ENCODE results near the gene TCEA3. TPM values are rescaled to one million over a fixed set of nuclear protein-coding genes. Genes with fewer than 3 reads are reported as not detected.

Gene TCEA3
- total and polyA plus RNA-seq, 2 donors (not counting 3 experiments of a cell fraction or from before 2014, with no cell fraction given) = 1.5 to 3.7 TPM

- H3K9ac ChIP-seq (replicated peaks; ENCODE audit: extremely low read depth, insufficient read depth, low read length) = no peak overlapping the region
- FAIRE-seq = no peak
- H3K36me3 ChIP-seq (ENCODE audit: control insufficient read depth in 2 of 2, extremely low read depth in 1 of 2, insufficient read depth in 2 of 2, low read length in 2 of 2) = peaks cover 0 to 3% of the 10 kb centered on the region in 2 experiments
- no peaks in the 10 kb centered on the region for H4K20me1 ChIP-seq (replicated peaks; ENCODE audit: control insufficient read depth, extremely low read depth, insufficient read depth, low read length)
- POLR2A ChIA-PET = no interaction called here
- H3K9me1 ChIP-seq (replicated peaks; ENCODE audit: control insufficient read depth, extremely low read depth, insufficient read depth, low read length) = no peaks in the 10 kb centered on the region
- TF ChIP-seq GATA2 (IDR thresholded peaks at IDR 0.05; ENCODE audit: insufficient read depth, insufficient read length, low read depth, low read length) (no peak), JUN (IDR thresholded peaks at IDR 0.05; ENCODE audit: borderline replicate concordance, insufficient read depth, insufficient read length, low read depth) (no peak), POLR2AphosphoS5 (IDR thresholded peaks at IDR 0.05; ENCODE audit: insufficient read depth, low read depth, low read length) (no peak), POLR2A (IDR thresholded peaks at IDR 0.05; ENCODE audit: low read depth, low read length) (no peak), MYC (IDR thresholded peaks at IDR 0.05; ENCODE audit: low read depth, low read length) (no peak), MAX (IDR thresholded peaks at IDR 0.05; ENCODE audit: insufficient read depth, insufficient read length) (no peak), FOS (IDR thresholded peaks at IDR 0.05; ENCODE audit: borderline replicate concordance, insufficient read depth, low read length) (no peak), EZH2 (IDR thresholded peaks at IDR 0.05; ENCODE audit: borderline replicate concordance, low read depth, low read length, severe bottlenecking) (no peak)
- TF ChIP-seq, protein P1, sequence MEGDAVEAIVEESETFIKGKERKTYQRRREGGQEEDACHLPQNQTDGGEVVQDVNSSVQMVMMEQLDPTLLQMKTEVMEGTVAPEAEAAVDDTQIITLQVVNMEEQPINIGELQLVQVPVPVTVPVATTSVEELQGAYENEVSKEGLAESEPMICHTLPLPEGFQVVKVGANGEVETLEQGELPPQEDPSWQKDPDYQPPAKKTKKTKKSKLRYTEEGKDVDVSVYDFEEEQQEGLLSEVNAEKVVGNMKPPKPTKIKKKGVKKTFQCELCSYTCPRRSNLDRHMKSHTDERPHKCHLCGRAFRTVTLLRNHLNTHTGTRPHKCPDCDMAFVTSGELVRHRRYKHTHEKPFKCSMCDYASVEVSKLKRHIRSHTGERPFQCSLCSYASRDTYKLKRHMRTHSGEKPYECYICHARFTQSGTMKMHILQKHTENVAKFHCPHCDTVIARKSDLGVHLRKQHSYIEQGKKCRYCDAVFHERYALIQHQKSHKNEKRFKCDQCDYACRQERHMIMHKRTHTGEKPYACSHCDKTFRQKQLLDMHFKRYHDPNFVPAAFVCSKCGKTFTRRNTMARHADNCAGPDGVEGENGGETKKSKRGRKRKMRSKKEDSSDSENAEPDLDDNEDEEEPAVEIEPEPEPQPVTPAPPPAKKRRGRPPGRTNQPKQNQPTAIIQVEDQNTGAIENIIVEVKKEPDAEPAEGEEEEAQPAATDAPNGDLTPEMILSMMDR (IDR thresholded peaks at IDR 0.05; ENCODE audit: extremely low read depth in 1 of 2, insufficient read depth in 1 of 2, low read depth in 1 of 2, low read length in 2 of 2) = no peak
- dilution Hi-C loops (cut with MboI; ENCODE audit: extremely low pct_ligation_motif_present, low sequenced_read_pairs) (no loop called here), intact Hi-C loops (cut with micrococcal nuclease) (no loop called here)
- no peak overlapping the region for H2AFZ ChIP-seq (ENCODE audit: low read depth, low read length)
- no peak for DNase-seq (ENCODE audit: low read depth, low spot score)
- no peaks in the 10 kb centered on the region for H3K79me2 ChIP-seq (ENCODE audit: control insufficient read depth, insufficient read depth, low read length)
- no TSS peak for BruUV-seq (replicated peaks)
- H3K4me2 ChIP-seq (ENCODE audit: insufficient read depth, low read length) = no peak overlapping the region
- no peaks in the 10 kb centered on the region for H3K9me3 ChIP-seq (replicated peaks; ENCODE audit: control insufficient read depth, insufficient read depth, low read length)
- no peak overlapping the region for H3K27ac ChIP-seq (ENCODE audit: insufficient read depth, low read depth, low read length)
- peaks cover 12% of the 10 kb centered on the region for H3K4me1 ChIP-seq (ENCODE audit: control insufficient read depth, extremely low read depth, insufficient read depth, low read length)
- no peak overlapping the region for H3K4me3 ChIP-seq (replicated peaks in 1 of 3; ENCODE audit: insufficient read depth in 1 of 3, low read depth in 1 of 3, low read length in 3 of 3)
- peaks cover 0 to 10% of the 10 kb centered on the region in 2 experiments for H3K27me3 ChIP-seq (ENCODE audit: control insufficient read depth in 2 of 2, insufficient read depth in 2 of 2, low read length in 2 of 2)
- CTCF ChIA-PET = interaction anchor here (0.9 to 1.4 kb wide), 2 partner anchors 15 to 70 kb away, joined by 3 to 4 read pairs; no protein-coding TSS in a partner anchor
Measured at GRCh38 chr1:23426828-23427227, 2.3 kb upstream of the TCEA3 start.
